Neural crest cell (in vitro differentiated cells): ENCODE data around the gene PDLIM7. TPM values are rescaled to one million over a fixed set of nuclear protein-coding genes. Genes with fewer than 3 reads are reported as not detected.
A peak's percentile ranks its signal among the peaks of the same experiment; 100 is the strongest.

Experiments
- DNase-seq: peaks from one replicate; pipeline ENCODE4 v3.0.0; 2021; ENCODE audit warnings: low read depth, mixed read lengths, low spot score
- H3K27ac Mint-ChIP-seq: one replicate; pipeline ENCODE4 v1.8.0; 2021; ENCODE audit warnings: mild to moderate bottlenecking, mixed read lengths; ENCODE audit not compliant: unreplicated experiment
- H3K27me3 Mint-ChIP-seq: 2 replicates; pipeline ENCODE4 v1.8.0; 2021; ENCODE audit warnings: low read depth, mild to moderate bottlenecking, mixed read lengths
- H3K36me3 Mint-ChIP-seq: 2 replicates; pipeline ENCODE4 v1.8.0; 2021; ENCODE audit warnings: low read depth, mild to moderate bottlenecking, mixed read lengths
- H3K4me1 Mint-ChIP-seq: 2 replicates; pipeline ENCODE4 v1.8.0; 2021; ENCODE audit warnings: mixed read lengths
- H3K4me3 Mint-ChIP-seq: one replicate; pipeline ENCODE4 v1.8.0; 2021; ENCODE audit warnings: mild to moderate bottlenecking, mixed read lengths
- H3K9me3 Mint-ChIP-seq: 2 replicates; pipeline ENCODE4 v1.8.0; 2021; ENCODE audit warnings: mixed read lengths
- CTCF ChIP-seq: fragments of 200-600 bp; sonication (generic); conservative IDR thresholded peaks from 2 replicates; pipeline ENCODE4 v1.5.0; 2021; ENCODE audit warnings: antibody characterized with exemption, mild to moderate bottlenecking
- long read RNA-seq: library from polyadenylated mRNA; unstranded; transcript quantifications from one replicate; pipeline ENCODE4 v2.0.0, GENCODE V29; 2020
- total RNA-seq: library from RNA; stranded (reverse); gene quantifications from 2 replicates; pipeline ENCODE4 v1.2.1, GENCODE V29; 2021

Gene PDLIM7, protein sequence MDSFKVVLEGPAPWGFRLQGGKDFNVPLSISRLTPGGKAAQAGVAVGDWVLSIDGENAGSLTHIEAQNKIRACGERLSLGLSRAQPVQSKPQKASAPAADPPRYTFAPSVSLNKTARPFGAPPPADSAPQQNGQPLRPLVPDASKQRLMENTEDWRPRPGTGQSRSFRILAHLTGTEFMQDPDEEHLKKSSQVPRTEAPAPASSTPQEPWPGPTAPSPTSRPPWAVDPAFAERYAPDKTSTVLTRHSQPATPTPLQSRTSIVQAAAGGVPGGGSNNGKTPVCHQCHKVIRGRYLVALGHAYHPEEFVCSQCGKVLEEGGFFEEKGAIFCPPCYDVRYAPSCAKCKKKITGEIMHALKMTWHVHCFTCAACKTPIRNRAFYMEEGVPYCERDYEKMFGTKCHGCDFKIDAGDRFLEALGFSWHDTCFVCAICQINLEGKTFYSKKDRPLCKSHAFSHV
- 129 and 147 TPM in 2 replicates for total RNA-seq
- long read RNA-seq, transcript PDLIM7-201 (8 exons, 977 nt), result major isoform, 8 of 12 reads
- long read RNA-seq, partial matches to known transcripts, result 1 of 12 reads
- long read RNA-seq, other reads (novel, unspliced or antisense), result 3 of 12 reads

DNA sequence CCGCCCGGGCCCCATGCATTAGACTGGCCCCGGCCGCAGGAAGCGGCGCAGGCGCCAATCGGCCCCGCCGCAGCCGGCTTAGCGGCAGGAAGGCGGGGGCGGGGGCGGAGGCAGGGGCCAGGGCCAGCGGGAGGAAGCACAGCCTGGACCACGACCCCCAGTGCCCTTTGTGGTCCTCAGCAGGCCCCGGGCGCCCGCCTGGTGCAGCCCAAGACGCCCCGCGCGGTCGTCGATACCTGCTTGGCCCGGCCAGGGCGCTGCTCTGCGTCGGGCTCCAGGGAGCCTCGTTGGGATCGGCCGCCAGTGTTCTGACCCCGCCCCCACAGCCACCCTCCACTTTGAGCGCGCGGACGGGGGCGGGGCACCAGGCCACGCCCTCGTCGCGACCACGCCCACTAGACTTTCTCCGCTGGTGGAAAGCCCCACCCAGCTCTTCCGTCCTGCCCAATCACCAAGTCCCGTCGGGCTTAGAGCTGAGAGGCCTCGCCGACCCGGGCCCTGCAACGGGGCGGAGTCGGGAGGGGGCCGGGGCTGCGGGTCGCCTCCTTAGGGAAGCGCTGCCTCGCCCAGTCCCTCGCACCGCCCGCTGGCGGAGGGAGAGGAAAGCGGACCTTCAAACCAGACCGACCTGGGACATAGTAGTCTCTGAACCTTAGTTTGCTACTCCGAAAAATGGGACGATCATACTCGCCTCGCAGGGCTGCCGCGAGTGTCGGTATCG is at the start of gene PDLIM7:
Gene PDLIM7 (minus strand): TSS at position 313 of the 721 bp plus-strand sequence. CDS start 1,092 bp downstream, outside the sequence.
- Mint-ChIP-seq H3K4me3 (peak within 1 kb of the TSS; percentile 91), H3K36me3 (no peaks in the 10 kb centered on the region), H3K4me1 (peaks cover 52% of the 10 kb centered on the region), H3K9me3 (no peaks in the 10 kb centered on the region), H3K27me3 (peaks cover 24% of the 10 kb centered on the region), H3K27ac (peak within 1 kb of the TSS; percentile 92)
- no peak for TF ChIP-seq CTCF
- DNase-seq, result peak; percentile 98

DNA sequence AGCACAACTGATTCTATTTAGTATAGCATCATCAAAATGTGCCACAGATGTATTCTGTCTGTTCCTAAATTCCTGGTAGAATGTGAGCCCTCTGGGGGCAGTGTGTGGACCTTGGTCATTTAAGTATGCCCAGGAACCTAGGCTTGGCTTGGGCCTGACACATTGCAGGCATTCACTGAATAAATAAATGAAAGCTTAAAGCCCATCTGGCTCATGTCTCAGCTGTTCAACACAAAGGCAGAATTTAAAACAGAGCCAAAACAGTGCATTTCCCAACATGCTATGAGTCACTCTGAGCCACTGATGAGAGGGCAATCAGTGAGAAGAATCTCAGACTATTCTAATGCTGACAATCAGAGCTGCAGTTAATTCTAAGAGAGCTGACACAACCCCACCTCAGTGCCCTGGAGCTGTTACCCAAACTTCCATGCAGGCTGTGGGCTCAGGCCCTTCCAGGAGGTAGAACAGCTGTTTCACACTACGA is 48.9 kb upstream of the PDLIM7 start:
- peaks cover 8% of the 10 kb centered on the region for H3K36me3 Mint-ChIP-seq
- no peak for DNase-seq
- H3K4me1 Mint-ChIP-seq, result peaks cover 27% of the 10 kb centered on the region
- no peaks in the 10 kb centered on the region for H3K9me3 Mint-ChIP-seq
- H3K27ac Mint-ChIP-seq, result peak overlapping the region; percentile 97
- no peak overlapping the region for H3K4me3 Mint-ChIP-seq
- TF ChIP-seq CTCF, result no peak
- no peaks in the 10 kb centered on the region for H3K27me3 Mint-ChIP-seq

DNA sequence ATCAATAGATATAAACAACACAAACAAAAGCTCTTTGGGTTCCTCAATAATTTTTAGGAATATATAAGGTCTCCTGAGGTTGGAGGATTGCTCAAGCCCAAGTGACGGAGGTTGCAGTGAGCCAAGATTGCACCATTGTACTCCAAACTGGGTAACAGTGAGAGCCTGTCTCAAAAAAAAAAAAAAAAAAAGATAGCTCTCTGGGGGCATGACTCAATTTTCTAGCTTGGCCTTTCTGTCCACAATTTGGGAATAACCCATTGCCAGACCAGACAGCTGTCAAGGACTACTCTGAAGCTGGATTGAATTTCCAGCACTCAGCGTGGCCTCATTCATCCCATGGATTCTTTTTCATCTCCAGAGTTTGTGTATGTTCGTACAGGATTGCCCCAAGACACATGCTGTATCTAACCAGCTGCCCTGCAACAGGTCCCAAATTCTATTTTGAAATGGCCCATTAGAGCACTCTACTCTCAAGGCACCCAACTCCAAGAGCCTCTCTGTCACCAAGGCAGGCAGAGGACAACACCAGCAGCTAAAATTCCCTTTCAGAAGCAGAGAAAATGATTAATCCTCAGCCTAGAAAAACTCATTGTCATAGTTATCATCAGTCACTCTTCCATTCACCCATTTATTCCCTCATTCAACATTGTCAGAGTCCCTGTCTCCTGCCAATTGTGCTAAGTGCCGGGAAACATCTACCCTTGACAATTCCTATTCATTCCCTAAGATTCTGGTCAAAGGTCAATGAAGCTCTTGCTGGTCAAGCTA is 48.3 kb upstream of the PDLIM7 start:
- DNase-seq, result no peak
- peaks cover 8% of the 10 kb centered on the region for H3K36me3 Mint-ChIP-seq
- no peaks in the 10 kb centered on the region for H3K27me3 Mint-ChIP-seq
- no peak for TF ChIP-seq CTCF
- no peak overlapping the region for H3K4me3 Mint-ChIP-seq
- peaks cover 27% of the 10 kb centered on the region for H3K4me1 Mint-ChIP-seq
- no peaks in the 10 kb centered on the region for H3K9me3 Mint-ChIP-seq
- no peak overlapping the region for H3K27ac Mint-ChIP-seq

- Mint-ChIP-seq H3K4me1 (peaks cover 24% of the 10 kb centered on the region), H3K27ac (no peak overlapping the region), H3K27me3 (no peaks in the 10 kb centered on the region), H3K36me3 (peaks cover 4% of the 10 kb centered on the region), H3K9me3 (no peaks in the 10 kb centered on the region), H3K4me3 (no peak overlapping the region)
- no peak for TF ChIP-seq CTCF
- no peak for DNase-seq
Measured at GRCh38 chr5:177542816-177543465, 45.5 kb upstream of the PDLIM7 start.
